PFSK-1 (cell line): Measurements from ENCODE around the gene PIP4K2A.

Source experiments
- SIN3A ChIP-seq: IDR thresholded peaks from 2 replicates; pipeline ENCODE4 v1.6.1; 2012; ENCODE audit warnings: mild to moderate bottlenecking, low read length, moderate library complexity, borderline replicate concordance; ENCODE audit not compliant: insufficient read depth
- TAF1 ChIP-seq: IDR thresholded peaks from 2 replicates; pipeline ENCODE4 v1.6.1; 2012; ENCODE audit warnings: low read length, control low read depth, borderline replicate concordance; ENCODE audit not compliant: insufficient read depth

DNA sequence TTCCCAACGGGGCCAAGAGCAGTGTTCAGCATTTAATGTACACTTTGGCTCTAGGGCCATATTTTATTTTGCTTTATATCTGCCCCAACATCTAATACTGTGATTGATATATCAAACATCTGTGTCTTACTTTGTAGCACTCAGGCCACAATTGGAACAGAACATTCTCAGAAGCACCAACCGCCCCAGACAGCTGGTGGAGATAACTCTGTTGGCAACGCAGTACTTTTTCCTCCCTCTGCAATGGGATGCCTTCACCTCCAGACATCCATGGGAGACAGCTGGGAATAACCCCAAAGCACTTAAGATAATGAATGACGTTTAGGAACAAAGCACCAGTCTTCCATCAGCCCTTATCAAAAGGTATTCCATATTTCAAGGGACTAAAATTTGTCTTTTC is 57.4 kb downstream of the PIP4K2A start:
- TF ChIP-seq TAF1 (no peak), SIN3A (no peak)
